Left lung (tissue), 14 donors: ENCODE measurements around the gene DIO3. TPM values are rescaled to one million over a fixed set of nuclear protein-coding genes. Genes with fewer than 3 reads are reported as not detected.

Experiments
- ATAC-seq: fragments of 200-7000 bp; cut with Tn5 transposase; one replicate; pipeline ENCODE4 v1.9.1; 2020; ENCODE audit warnings: moderate library complexity
- DNase-seq, 4 donors: peaks; one replicate each; pipeline ENCODE4 v3.0.0-alpha.2; 2013 to 2020
- H3K27ac ChIP-seq, 2 donors: fragments of 200-600 bp; sonication (generic) in 1 of 2; one replicate each; pipeline versions ENCODE4 v1.5.0 to v1.8.0; 2020 to 2021
- H3K27me3 ChIP-seq, 2 donors: fragments of 200-600 bp; sonication (generic) in 1 of 2; one replicate each; pipeline versions ENCODE4 v1.5.0 to v1.8.0; 2020 to 2021
- H3K36me3 ChIP-seq, 2 donors: fragments of 200-600 bp; sonication (generic) in 1 of 2; one replicate each; pipeline versions ENCODE4 v1.5.0 to v1.8.0; 2020 to 2021
- H3K4me1 ChIP-seq, 2 donors: fragments of 200-600 bp; one replicate each; pipeline ENCODE4 v1.8.0; 2021
- H3K4me3 ChIP-seq, 2 donors: fragments of 200-600 bp; sonication (generic) in 1 of 2; one replicate each; pipeline versions ENCODE4 v1.5.0 to v1.8.0; 2020 to 2021; ENCODE audit warnings: mild to moderate bottlenecking in 1 of 2
- H3K9me3 ChIP-seq, 2 donors: fragments of 200-600 bp; sonication (generic) in 1 of 2; one replicate each; pipeline versions ENCODE4 v1.5.0 to v1.8.0; 2020 to 2021
- CTCF ChIP-seq, 2 donors: fragments of 200-600 bp; sonication (generic) in 1 of 2; IDR thresholded peaks; one replicate each; pipeline versions ENCODE4 v1.5.0 to v1.8.0; 2021; ENCODE audit warnings: antibody characterized with exemption in 2 of 2
- intact Hi-C, 2 donors: fragments of 100-400 bp; cut with DNase I; formaldehyde crosslinking; loops; one replicate each; pipeline versions ENCODE4 v1.11.2 to v1.14.2; 2022
- long read RNA-seq, 12 donors: library from polyadenylated mRNA in 2 of 12; unstranded in 2 of 12; transcript quantifications; one replicate each; pipeline ENCODE4 v2.0.0 and lab custom pipeline, GENCODE V29; 2019 to 2026
- polyA plus RNA-seq, 6 donors: library from polyadenylated mRNA; unstranded; fragments of 120-200 nt; gene quantifications; one replicate each; pipeline ENCODE4 v1.2.1, GENCODE V29; 2013; ENCODE audit not compliant: insufficient read length in 6 of 6
- total RNA-seq, 2 donors: library from RNA; stranded (reverse); fragmentation: NEBNext Ultra II Directional; extraction: Animal tissue kit (Norgen Biotek cat#: 25700); gene quantifications; one replicate each; pipeline ENCODE4 v1.2.1, GENCODE V29; 2021
- donor health status: DM: no; HTN: yes; CAD: no.
- donor health status: DM: no; HTN: no; CAD: no.

Gene DIO3
- under 1 TPM; 0.38 to 0.84 TPM for total RNA-seq
- under 1 TPM; 0.16 to 0.68 (median 0.32) TPM for polyA plus RNA-seq
- long read RNA-seq, donor 1 = 0 reads
- long read RNA-seq, donor 2, partial matches to known transcripts = 0 of 1 reads
- long read RNA-seq, donor 2, other reads (novel, unspliced or antisense) = 0 of 1 reads
- long read RNA-seq, donor 3, partial matches to known transcripts = 0 of 3 reads
- long read RNA-seq, donor 3, other reads (novel, unspliced or antisense) = 0 of 3 reads
- long read RNA-seq, donor 4 = 0 reads
- long read RNA-seq, donor 5, partial matches to known transcripts = 0 of 2 reads
- long read RNA-seq, donor 5, other reads (novel, unspliced or antisense) = 0 of 2 reads
- long read RNA-seq, donor 6, partial matches to known transcripts = 0 of 3 reads
- long read RNA-seq, donor 6, other reads (novel, unspliced or antisense) = 0 of 3 reads
- long read RNA-seq, donor 7, partial matches to known transcripts = 0 of 1 reads
- long read RNA-seq, donor 7, other reads (novel, unspliced or antisense) = 0 of 1 reads
- long read RNA-seq, donor 8, partial matches to known transcripts = 0 of 1 reads
- long read RNA-seq, donor 8, other reads (novel, unspliced or antisense) = 0 of 1 reads
- long read RNA-seq, donor 9 = 0 reads
- long read RNA-seq, donor 10 = 0 reads
- long read RNA-seq, donor 11 = 0 reads
- long read RNA-seq, donor 12 = 0 reads

DNA sequence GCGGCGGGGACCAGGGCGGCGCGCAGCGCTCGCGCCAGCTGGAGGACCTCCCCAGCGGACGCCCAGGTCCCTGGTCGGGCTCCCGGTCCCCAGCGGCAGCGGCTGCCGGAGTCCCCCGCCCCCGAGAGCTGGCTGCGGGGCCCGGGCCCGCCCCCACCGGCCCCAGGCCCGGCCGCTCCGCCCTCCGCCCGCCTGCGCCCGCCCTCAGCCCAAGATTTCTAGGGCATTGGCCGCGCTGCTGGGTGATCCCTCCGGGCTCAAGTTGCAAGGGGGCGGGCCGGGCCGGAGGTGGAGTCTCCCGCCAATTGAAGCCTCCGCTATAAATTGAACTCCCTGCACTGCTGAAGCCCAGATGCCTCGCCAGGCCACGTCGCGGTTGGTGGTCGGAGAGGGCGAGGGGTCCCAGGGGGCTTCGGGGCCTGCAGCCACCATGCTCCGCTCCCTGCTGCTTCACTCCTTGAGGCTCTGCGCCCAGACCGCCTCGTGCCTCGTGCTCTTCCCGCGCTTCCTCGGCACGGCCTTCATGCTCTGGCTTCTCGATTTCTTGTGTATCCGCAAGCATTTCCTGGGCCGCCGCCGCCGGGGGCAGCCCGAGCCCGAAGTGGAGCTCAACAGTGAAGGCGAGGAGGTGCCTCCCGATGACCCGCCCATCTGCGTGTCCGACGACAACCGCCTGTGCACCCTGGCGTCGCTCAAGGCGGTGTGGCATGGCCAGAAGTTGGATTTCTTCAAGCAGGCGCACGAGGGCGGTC lies at the start of gene DIO3:
TSS of gene DIO3 (plus strand) at position 351 of the 752 bp plus-strand sequence.
- H3K9me3 ChIP-seq = peaks cover 0 to 13% of the 10 kb centered on the region in 2 donors
- DNase-seq (peak in 2 of 4 donors; percentile 39 to 70), ATAC-seq (no peak)
- H3K27me3 ChIP-seq = peaks cover 64 to 94% of the 10 kb centered on the region in 2 donors
- H3K4me3 ChIP-seq = no peak within 1 kb of the TSS
- no peaks in the 10 kb centered on the region for H3K36me3 ChIP-seq
- intact Hi-C loops = no loop called here
- H3K27ac ChIP-seq = no peak within 1 kb of the TSS
- peaks cover 0 to 4% of the 10 kb centered on the region in 2 donors for H3K4me1 ChIP-seq
- TF ChIP-seq CTCF (IDR thresholded peaks at IDR 0.05) = no peak

DNA sequence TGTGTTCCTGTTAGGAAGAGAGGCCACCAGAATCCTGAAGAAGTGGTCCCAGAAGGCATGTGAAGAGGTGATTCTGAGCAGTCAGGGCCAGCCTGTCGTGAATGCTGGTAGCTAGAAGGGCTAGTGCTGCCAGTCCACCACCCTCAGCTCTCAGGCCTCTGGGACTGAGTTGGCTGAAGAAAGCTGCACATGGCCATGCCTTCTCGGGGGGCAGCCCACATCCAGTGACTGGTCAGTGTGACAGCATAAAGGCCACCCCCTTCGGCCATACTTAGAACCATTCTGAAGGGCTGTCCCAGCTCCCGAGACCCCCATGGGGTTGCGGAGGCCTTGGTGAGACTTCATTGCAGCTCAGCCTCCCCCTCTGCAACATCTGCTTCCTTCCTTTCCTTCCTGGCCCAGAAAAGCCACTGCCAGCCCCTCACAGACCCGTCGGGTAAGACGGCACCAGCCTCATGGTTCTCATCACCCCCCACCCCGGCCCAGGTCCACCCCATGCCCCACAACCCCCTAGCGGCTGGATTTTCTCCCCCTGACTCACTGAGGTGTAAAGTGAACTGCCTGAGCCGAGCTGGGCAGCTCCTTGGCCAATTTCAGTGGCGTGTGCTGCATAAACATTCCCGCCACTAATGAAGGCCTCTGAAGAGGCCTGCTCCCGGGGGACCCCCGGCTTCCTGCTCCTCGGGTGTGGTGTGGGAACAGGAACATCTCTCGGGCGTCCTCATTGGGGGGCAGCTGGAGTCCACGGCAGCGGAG lies 49.5 kb upstream of the DIO3 start:
- Histone ChIP-seq H3K27me3 (no peaks in the 10 kb centered on the region), H3K4me3 (no peak overlapping the region), H3K9me3 (peaks cover 0 to 6% of the 10 kb centered on the region in 2 donors), H3K27ac (no peak overlapping the region), H3K4me1 (no peaks in the 10 kb centered on the region), H3K36me3 (no peaks in the 10 kb centered on the region)
- intact Hi-C loops = no loop called here
- no peak for TF ChIP-seq CTCF (IDR thresholded peaks at IDR 0.05)
- peak in 1 of 4 donors; percentile 47 for DNase-seq
- ATAC-seq = no peak

DNA sequence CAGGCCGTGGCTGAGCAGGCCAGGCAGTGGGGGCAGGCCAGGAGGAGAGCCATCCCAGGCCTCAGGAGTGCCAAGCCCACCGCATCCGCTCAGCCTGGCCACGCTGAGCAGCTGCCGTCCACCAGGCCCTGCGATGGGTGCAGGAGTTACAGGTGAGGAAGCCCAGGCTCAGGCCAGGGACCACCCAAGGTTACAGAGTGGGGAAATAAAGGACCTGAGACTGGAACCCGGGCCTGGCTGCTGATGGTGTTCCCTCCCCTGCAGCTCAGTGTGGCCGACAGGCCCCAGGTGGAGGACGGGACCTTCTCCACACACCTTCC lies 49.0 kb upstream of the DIO3 start:
- Histone ChIP-seq H3K27ac (no peak overlapping the region), H3K9me3 (peaks cover 0 to 6% of the 10 kb centered on the region in 2 donors), H3K36me3 (no peaks in the 10 kb centered on the region), H3K27me3 (no peaks in the 10 kb centered on the region), H3K4me1 (no peaks in the 10 kb centered on the region), H3K4me3 (no peak overlapping the region)
- DNase-seq (peak in 1 of 4 donors; percentile 66), ATAC-seq (no peak)
- TF ChIP-seq CTCF (IDR thresholded peaks at IDR 0.05) = no peak
- intact Hi-C loops = no loop called here

- intact Hi-C loops = no loop called here
- H3K27me3 ChIP-seq = no peaks in the 10 kb centered on the region
- H3K4me1 ChIP-seq = peaks cover 0 to 10% of the 10 kb centered on the region in 2 donors
- H3K9me3 ChIP-seq = peaks cover 0 to 6% of the 10 kb centered on the region in 2 donors
- H3K27ac ChIP-seq = no peak overlapping the region
- ATAC-seq (no peak), DNase-seq (peak in 1 of 4 donors; percentile 59)
- H3K36me3 ChIP-seq = no peaks in the 10 kb centered on the region
- no peak overlapping the region for H3K4me3 ChIP-seq
- TF ChIP-seq CTCF (IDR thresholded peaks at IDR 0.05) = no peak
Measured at GRCh38 chr14:101514136-101514535, 47.2 kb upstream of the DIO3 start.
